ENCODE results near the gene GM2A. TPM values are rescaled to one million over a fixed set of nuclear protein-coding genes. Genes with fewer than 3 reads are reported as not detected.

The GM2A gene
- polyA plus RNA-seq, 1 donor from 2014 or later = 0.40 TPM

DNA sequence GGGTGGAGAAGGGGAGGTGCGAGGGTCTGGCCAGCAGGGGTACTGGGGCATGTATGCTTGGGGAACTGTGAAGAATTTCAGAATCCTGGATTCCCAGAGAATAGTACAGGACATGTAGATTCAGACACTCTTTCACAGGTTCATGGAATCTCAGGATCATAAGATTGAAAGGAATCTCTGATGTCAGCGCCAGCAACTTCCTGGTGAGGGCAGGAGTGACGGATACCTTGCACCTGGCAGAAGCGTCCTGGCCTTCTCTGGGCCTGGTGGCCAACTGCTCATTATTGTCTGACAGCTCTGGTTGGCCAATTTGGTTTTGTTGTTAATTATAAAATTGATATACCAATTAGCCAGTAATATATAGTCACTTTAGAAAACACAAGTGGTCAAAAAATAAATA lies 6.9 kb downstream of the GM2A start:
- no peak overlapping the region for H2AFZ ChIP-seq (ENCODE audit: low read depth, low read length)
- no peaks in the 10 kb centered on the region for H3K9me3 ChIP-seq (ENCODE audit: low read length)
- no peak overlapping the region for H3K27ac ChIP-seq (ENCODE audit: low read length)
- H3K79me2 ChIP-seq (replicated peaks; ENCODE audit: insufficient read depth, low read length) = no peaks in the 10 kb centered on the region
- no peaks in the 10 kb centered on the region for H3K36me3 ChIP-seq (ENCODE audit: insufficient read depth, low read length)
- no peaks in the 10 kb centered on the region for H3F3A ChIP-seq (ENCODE audit: insufficient read depth, low read length, poor library complexity, severe bottlenecking)
- no peaks in the 10 kb centered on the region for H3K9me2 ChIP-seq (ENCODE audit: insufficient read depth, low read length)
- TF ChIP-seq, protein P1, sequence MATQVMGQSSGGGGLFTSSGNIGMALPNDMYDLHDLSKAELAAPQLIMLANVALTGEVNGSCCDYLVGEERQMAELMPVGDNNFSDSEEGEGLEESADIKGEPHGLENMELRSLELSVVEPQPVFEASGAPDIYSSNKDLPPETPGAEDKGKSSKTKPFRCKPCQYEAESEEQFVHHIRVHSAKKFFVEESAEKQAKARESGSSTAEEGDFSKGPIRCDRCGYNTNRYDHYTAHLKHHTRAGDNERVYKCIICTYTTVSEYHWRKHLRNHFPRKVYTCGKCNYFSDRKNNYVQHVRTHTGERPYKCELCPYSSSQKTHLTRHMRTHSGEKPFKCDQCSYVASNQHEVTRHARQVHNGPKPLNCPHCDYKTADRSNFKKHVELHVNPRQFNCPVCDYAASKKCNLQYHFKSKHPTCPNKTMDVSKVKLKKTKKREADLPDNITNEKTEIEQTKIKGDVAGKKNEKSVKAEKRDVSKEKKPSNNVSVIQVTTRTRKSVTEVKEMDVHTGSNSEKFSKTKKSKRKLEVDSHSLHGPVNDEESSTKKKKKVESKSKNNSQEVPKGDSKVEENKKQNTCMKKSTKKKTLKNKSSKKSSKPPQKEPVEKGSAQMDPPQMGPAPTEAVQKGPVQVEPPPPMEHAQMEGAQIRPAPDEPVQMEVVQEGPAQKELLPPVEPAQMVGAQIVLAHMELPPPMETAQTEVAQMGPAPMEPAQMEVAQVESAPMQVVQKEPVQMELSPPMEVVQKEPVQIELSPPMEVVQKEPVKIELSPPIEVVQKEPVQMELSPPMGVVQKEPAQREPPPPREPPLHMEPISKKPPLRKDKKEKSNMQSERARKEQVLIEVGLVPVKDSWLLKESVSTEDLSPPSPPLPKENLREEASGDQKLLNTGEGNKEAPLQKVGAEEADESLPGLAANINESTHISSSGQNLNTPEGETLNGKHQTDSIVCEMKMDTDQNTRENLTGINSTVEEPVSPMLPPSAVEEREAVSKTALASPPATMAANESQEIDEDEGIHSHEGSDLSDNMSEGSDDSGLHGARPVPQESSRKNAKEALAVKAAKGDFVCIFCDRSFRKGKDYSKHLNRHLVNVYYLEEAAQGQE (IDR thresholded peaks at IDR 0.05; ENCODE audit: borderline replicate concordance) = no peak
- no peak for TF ChIP-seq POLR2AphosphoS5 (IDR thresholded peaks at IDR 0.05)
- no peak for TF ChIP-seq RAD21 (conservative IDR thresholded peaks at IDR 0.05)
- no peak for TF ChIP-seq MXI1 (conservative IDR thresholded peaks at IDR 0.05; ENCODE audit: poor library complexity, severe bottlenecking)
- no peak for TF ChIP-seq EZH2 (IDR thresholded peaks at IDR 0.05; ENCODE audit: borderline replicate concordance, insufficient read depth, low read length, poor library complexity, severe bottlenecking)
- no peak for TF ChIP-seq SMC3 (conservative IDR thresholded peaks at IDR 0.05; ENCODE audit: poor library complexity)
- no peak for TF ChIP-seq EP300 (conservative IDR thresholded peaks at IDR 0.05; ENCODE audit: poor library complexity, severe bottlenecking)
- TF ChIP-seq, protein P2, sequence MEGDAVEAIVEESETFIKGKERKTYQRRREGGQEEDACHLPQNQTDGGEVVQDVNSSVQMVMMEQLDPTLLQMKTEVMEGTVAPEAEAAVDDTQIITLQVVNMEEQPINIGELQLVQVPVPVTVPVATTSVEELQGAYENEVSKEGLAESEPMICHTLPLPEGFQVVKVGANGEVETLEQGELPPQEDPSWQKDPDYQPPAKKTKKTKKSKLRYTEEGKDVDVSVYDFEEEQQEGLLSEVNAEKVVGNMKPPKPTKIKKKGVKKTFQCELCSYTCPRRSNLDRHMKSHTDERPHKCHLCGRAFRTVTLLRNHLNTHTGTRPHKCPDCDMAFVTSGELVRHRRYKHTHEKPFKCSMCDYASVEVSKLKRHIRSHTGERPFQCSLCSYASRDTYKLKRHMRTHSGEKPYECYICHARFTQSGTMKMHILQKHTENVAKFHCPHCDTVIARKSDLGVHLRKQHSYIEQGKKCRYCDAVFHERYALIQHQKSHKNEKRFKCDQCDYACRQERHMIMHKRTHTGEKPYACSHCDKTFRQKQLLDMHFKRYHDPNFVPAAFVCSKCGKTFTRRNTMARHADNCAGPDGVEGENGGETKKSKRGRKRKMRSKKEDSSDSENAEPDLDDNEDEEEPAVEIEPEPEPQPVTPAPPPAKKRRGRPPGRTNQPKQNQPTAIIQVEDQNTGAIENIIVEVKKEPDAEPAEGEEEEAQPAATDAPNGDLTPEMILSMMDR (IDR thresholded peaks at IDR 0.05; ENCODE audit: poor library complexity, severe bottlenecking) = no peak
- TF ChIP-seq TAF1 (IDR thresholded peaks at IDR 0.05; ENCODE audit: low read depth) = no peak
- H3K4me2 ChIP-seq (ENCODE audit: low read length) = no peak overlapping the region
- no peaks in the 10 kb centered on the region for H3K27me3 ChIP-seq (ENCODE audit: insufficient read depth, low read depth, low read length)
- H4K20me1 ChIP-seq (ENCODE audit: insufficient read depth) = no peaks in the 10 kb centered on the region
- H3K4me3 ChIP-seq (ENCODE audit: low read length) = no peak overlapping the region
- no peak overlapping the region for H3K9ac ChIP-seq (ENCODE audit: low read length)

DNA sequence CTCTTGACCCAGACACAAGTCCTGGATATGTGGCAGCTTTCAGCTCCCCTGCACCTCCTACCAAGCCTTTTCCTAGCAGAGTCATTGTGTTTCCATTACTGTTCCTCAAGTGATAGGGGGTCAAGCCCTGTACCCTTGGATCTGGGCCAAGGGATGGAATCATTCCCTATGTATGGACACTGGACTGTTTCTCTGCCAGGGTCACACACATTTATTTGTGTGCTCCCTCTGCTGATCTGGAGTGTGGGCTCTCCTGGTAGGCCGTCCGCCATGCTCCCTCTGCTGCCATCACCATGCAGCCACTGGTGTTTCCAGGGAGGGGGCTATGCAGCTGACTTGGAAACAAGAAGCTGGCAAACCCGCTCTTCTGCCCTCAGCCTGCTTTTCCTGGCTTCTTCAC lies 9.5 kb downstream of the GM2A start:
- Histone ChIP-seq H3F3A (ENCODE audit: insufficient read depth, low read length, poor library complexity, severe bottlenecking) (no peaks in the 10 kb centered on the region), H3K9ac (ENCODE audit: low read length) (no peak overlapping the region), H2AFZ (ENCODE audit: low read depth, low read length) (no peak overlapping the region), H4K20me1 (ENCODE audit: insufficient read depth) (no peaks in the 10 kb centered on the region), H3K4me3 (ENCODE audit: low read length) (no peak overlapping the region), H3K9me2 (ENCODE audit: insufficient read depth, low read length) (no peaks in the 10 kb centered on the region), H3K4me2 (ENCODE audit: low read length) (no peak overlapping the region), H3K27ac (ENCODE audit: low read length) (no peak overlapping the region), H3K27me3 (ENCODE audit: insufficient read depth, low read depth, low read length) (no peaks in the 10 kb centered on the region), H3K9me3 (ENCODE audit: low read length) (no peaks in the 10 kb centered on the region), H3K79me2 (replicated peaks; ENCODE audit: insufficient read depth, low read length) (no peaks in the 10 kb centered on the region), H3K36me3 (ENCODE audit: insufficient read depth, low read length) (no peaks in the 10 kb centered on the region)
- TF ChIP-seq EP300 (conservative IDR thresholded peaks at IDR 0.05; ENCODE audit: poor library complexity, severe bottlenecking) = no peak
- no peak for TF ChIP-seq EZH2 (IDR thresholded peaks at IDR 0.05; ENCODE audit: borderline replicate concordance, insufficient read depth, low read length, poor library complexity, severe bottlenecking)
- no peak for TF ChIP-seq MXI1 (conservative IDR thresholded peaks at IDR 0.05; ENCODE audit: poor library complexity, severe bottlenecking)
- TF ChIP-seq SMC3 (conservative IDR thresholded peaks at IDR 0.05; ENCODE audit: poor library complexity) = no peak
